ENCODE measurements around the gene TEX2.

GRCh38 chr17:64157669-64158180, 105.3 kb downstream of the TEX2 start:
- no peak for TF ChIP-seq CTCF (IDR thresholded peaks at IDR 0.05; ENCODE audit: poor library complexity)
- no peak for TF ChIP-seq EZH2phosphoT487 (IDR thresholded peaks at IDR 0.05; ENCODE audit: low read depth, severe bottlenecking, unreplicated experiment)
